DMS 273 treated with DMSO at 0.1 percent for 48 hours (cell line): ENCODE measurements around the gene MYEF2.

Source experiments
- DNase-seq: peaks from one replicate; lab custom pipeline; 2025; lab: John Stamatoyannopoulos, UW

The MYEF2 gene

GRCh38 chr15:48177766-48178647 is at the start of gene MYEF2:
MYEF2 (minus strand) TSS chr15:48178295; CDS start chr15:48178237, 58 bp downstream.
- DNase-seq = no peak

- no peak for DNase-seq
Observed at GRCh38 chr15:48225771-48226170, 47.7 kb upstream of the MYEF2 start.

GRCh38 chr15:48222627-48223026 is 44.5 kb upstream of the MYEF2 start:
- no peak for DNase-seq

- DNase-seq = no peak
Observed at GRCh38 chr15:48221885-48222284, 43.8 kb upstream of the MYEF2 start.

- DNase-seq = no peak
Observed at GRCh38 chr15:48221261-48221660, 43.2 kb upstream of the MYEF2 start.

GRCh38 chr15:48205981-48206380 is 27.9 kb upstream of the MYEF2 start, which contains the start of gene SLC12A1:
SLC12A1 (plus strand) TSS chr15:48206302; CDS start chr15:48207720, 1,418 bp downstream.
- no peak for DNase-seq

- no peak for DNase-seq
Observed at GRCh38 chr15:48202068-48202467, 24.0 kb upstream of the MYEF2 start.

- peak; percentile 6 for DNase-seq
Observed at GRCh38 chr15:48191574-48192225, 13.6 kb upstream of the MYEF2 start, which contains the start of gene CTXN2. CTXN2 (plus strand) TSS chr15:48191665; CDS start chr15:48201301, 9,636 bp downstream.

GRCh38 chr15:48190932-48191573 is 13.0 kb upstream of the MYEF2 start:
- no peak for DNase-seq

GRCh38 chr15:48186271-48186670 is 8.2 kb upstream of the MYEF2 start:
- no peak for DNase-seq

- no peak for DNase-seq
Observed at GRCh38 chr15:48185529-48185928, 7.4 kb upstream of the MYEF2 start.

GRCh38 chr15:48182749-48183148 is 4.7 kb upstream of the MYEF2 start:
- DNase-seq = no peak

GRCh38 chr15:48178648-48178931 is 495 bp upstream of the MYEF2 start:
- DNase-seq = no peak

- DNase-seq = no peak
Observed at GRCh38 chr15:48177383-48177765, 721 bp downstream of the MYEF2 start.

- DNase-seq = no peak
Observed at GRCh38 chr15:48176957-48177356, 1.1 kb downstream of the MYEF2 start.

- no peak for DNase-seq
Observed at GRCh38 chr15:48176112-48176511, 2.0 kb downstream of the MYEF2 start.

- no peak for DNase-seq
Observed at GRCh38 chr15:48175126-48175525, 3.0 kb downstream of the MYEF2 start.

- DNase-seq = no peak
Observed at GRCh38 chr15:48170981-48171380, 7.1 kb downstream of the MYEF2 start.

GRCh38 chr15:48168616-48169015 is 9.5 kb downstream of the MYEF2 start:
- DNase-seq = no peak

- DNase-seq = no peak
Observed at GRCh38 chr15:48153526-48153925, 24.6 kb downstream of the MYEF2 start.

- DNase-seq = no peak
Observed at GRCh38 chr15:48149858-48150257, 28.2 kb downstream of the MYEF2 start.

- DNase-seq = no peak
Observed at GRCh38 chr15:48147358-48147757, 30.7 kb downstream of the MYEF2 start.

GRCh38 chr15:48145923-48146322 is 32.2 kb downstream of the MYEF2 start:
- DNase-seq = no peak
